ENCODE data around the gene GLI2.

The GLI2 gene

DNA sequence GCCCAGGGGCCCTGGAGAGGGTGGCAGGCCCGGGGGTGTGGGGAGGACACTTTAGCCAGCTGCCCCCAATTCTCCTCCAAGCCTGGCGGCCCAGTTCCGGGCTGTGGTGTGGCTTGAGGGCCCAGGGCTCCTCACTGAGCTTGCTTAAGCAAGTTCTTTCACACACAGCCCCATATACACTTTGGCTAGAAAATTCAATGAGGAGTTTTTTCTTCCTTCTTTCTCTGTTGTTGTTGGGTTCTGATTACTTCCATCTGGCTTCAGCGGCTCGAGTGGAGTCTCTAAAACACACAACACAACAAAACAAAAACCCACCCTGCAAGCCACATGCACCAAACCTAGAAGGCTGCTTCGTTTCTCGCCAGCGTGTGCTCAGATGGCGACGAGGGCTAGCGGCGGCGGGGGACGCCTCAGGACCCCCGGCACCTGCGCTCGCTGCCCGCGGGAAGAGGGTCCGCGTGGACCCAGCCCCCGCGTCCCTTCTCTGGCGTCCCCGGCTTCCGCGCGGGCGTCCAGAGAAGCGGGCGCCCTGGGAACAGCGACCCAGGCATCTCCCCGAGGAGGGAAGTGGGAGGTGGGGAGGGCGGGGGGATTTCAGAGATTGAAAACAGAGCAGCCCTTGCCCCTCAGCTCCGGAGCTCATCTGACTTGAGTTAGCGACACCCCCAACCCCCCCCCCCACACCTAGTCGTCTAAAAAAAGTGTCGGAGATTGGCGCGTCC, 577 bp upstream of the GLI2 start:
- no peak for DNase-seq (ENCODE audit: insufficient read length, low spot score)
- FAIRE-seq = no peak
- TF ChIP-seq POLR2AphosphoS5 (IDR thresholded peaks at IDR 0.05; ENCODE audit: low read depth, low read length) (no peak), POLR2A (IDR thresholded peaks at IDR 0.05; ENCODE audit: low read depth, low read length) (no peak), SPI1 (IDR thresholded peaks at IDR 0.05; ENCODE audit: low read depth, low read length) (no peak), TAF1 (IDR thresholded peaks at IDR 0.05; ENCODE audit: low read depth, low read length) (no peak), POU2F2 (IDR thresholded peaks at IDR 0.05; ENCODE audit: low read depth, low read length) (no peak), PAX5 (IDR thresholded peaks at IDR 0.05; ENCODE audit: insufficient read depth, low read length, severe bottlenecking) (no peak)

DNA sequence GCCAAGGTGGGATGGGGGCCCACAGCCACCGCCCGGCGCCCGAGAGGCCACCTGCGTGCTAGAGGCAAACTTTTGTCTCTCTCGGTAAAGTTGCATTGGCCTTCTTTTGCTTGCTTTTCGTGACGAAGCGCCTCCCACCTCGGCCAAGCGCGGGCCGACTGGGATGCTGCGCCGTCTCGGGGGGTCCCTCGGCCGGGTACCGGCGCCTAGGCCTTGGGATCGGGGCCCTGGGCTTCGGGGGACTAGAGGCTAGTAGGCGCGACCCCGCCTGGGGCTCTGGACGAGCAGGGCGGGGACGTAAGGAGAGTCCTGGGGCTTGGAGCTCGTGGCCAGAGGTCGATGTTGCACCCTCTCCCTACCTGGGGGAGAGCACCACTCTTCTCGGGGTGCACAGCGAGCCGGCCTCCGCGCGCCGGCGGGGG, 545 bp downstream of the GLI2 start:
- FAIRE-seq = no peak
- TF ChIP-seq PAX5 (IDR thresholded peaks at IDR 0.05; ENCODE audit: insufficient read depth, low read length, severe bottlenecking) (no peak), POLR2A (IDR thresholded peaks at IDR 0.05; ENCODE audit: low read depth, low read length) (no peak), SPI1 (IDR thresholded peaks at IDR 0.05; ENCODE audit: low read depth, low read length) (no peak), POU2F2 (IDR thresholded peaks at IDR 0.05; ENCODE audit: low read depth, low read length) (no peak), POLR2AphosphoS5 (IDR thresholded peaks at IDR 0.05; ENCODE audit: low read depth, low read length) (no peak), TAF1 (IDR thresholded peaks at IDR 0.05; ENCODE audit: low read depth, low read length) (no peak)

DNA sequence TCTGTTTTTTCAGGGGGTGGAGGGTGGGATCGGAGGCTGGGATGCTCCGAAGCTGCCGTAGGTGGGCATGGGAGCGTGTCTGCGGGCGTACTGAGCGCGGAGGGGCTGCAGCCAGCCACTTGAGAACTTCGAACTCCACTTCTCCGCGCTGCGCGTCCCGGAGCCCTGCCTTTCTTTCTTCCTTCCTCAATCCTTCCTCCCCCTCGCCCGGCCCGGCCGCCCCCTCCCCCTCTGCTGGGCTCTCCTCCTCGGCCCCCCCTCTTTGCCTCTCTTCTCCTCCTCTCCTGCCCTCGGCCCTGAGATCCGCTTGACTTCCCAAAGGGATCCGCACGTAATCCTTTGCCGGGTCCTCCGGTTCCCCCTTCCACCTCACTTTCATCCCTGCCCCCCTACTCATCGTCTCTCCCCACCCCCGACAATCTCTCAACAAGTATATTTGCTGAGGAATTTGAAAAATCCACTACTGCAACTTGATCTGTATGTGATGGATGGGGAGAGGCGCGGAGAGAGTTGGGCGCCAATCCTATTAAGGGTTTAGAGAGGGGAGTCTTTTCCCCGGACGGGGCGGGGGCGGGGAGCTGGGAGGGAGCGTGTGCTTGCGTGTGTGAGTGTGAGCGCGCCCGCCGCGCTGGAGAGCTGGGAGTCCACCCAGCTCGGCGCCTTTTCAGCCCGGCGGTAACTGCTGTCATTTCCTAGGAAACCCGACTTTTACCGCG, 1.1 kb downstream of the GLI2 start:
- TF ChIP-seq POLR2A (IDR thresholded peaks at IDR 0.05; ENCODE audit: low read depth, low read length) (no peak), SPI1 (IDR thresholded peaks at IDR 0.05; ENCODE audit: low read depth, low read length) (no peak), POU2F2 (IDR thresholded peaks at IDR 0.05; ENCODE audit: low read depth, low read length) (no peak), PAX5 (IDR thresholded peaks at IDR 0.05; ENCODE audit: insufficient read depth, low read length, severe bottlenecking) (no peak), POLR2AphosphoS5 (IDR thresholded peaks at IDR 0.05; ENCODE audit: low read depth, low read length) (no peak), TAF1 (IDR thresholded peaks at IDR 0.05; ENCODE audit: low read depth, low read length) (no peak)
- FAIRE-seq (no peak), DNase-seq (ENCODE audit: insufficient read length, low spot score) (no peak)

More for the DNA sequence above, 545 bp downstream of the GLI2 start:
- no peak for DNase-seq (ENCODE audit: insufficient read length, low spot score)

DNA sequence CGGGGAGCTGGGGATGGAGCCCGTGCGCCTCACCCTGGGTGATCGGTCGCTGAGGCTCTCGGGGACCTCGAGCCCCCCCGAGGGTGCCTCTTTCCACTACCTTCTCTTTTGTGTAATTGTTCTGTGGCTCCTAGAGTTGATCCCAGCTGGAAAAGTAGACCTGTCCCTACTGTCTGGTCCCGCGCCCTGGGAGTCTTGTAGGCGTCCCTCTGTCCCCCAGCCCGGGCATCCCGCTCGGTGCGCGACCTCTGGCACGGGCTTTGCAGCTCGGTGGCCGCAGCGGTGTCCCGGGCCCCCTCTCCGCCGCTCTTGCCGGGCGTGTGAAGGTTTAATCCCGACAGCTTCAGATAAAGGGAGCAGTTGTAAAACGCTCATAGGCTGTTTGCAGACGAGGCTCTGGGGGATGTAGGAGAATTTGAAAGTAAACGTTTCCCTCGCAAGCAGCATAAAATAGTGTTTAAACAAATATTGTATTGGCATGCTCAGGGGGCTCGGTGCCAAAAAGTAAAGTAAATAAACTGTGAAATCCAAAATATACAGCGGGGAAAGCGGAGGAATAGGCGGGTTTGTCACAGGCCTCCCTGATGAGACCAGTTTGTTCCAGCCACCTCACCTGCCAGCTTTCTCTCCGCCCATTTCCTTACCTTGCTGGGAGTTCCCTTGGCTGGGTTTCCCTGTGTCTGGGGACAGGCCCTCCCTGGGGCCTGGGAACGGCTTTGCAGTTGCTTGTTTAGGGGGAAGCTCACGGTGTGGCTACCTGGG, 1.9 kb downstream of the GLI2 start:
- TF ChIP-seq PAX5 (IDR thresholded peaks at IDR 0.05; ENCODE audit: insufficient read depth, low read length, severe bottlenecking) = no peak
- no peak for TF ChIP-seq SPI1 (IDR thresholded peaks at IDR 0.05; ENCODE audit: low read depth, low read length)
- no peak for TF ChIP-seq POU2F2 (IDR thresholded peaks at IDR 0.05; ENCODE audit: low read depth, low read length)
- TF ChIP-seq POLR2A (IDR thresholded peaks at IDR 0.05; ENCODE audit: low read depth, low read length) = no peak
- no peak for TF ChIP-seq POLR2AphosphoS5 (IDR thresholded peaks at IDR 0.05; ENCODE audit: low read depth, low read length)
- FAIRE-seq = no peak
- DNase-seq (ENCODE audit: insufficient read length, low spot score) = no peak

DNA sequence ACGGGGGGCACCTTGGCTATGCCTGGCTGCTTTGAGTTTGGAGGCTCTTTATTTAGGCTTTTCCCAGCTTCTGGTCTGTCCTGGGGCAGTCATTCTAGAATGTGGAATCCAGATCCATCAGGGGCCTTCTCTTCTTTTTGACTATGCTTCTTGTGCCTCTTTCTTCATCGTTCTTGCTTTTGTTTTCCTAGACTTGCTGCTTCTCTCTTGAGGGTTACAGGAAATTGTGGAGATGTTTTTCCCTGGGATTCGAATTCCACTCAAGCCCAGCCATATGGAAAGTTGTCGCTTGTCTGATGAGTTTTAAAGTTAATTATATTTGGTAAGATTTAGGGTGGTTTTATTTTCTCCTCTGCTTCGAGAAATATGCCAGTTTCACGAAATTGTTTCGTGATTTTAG, 2.4 kb downstream of the GLI2 start:
- FAIRE-seq (no peak), DNase-seq (ENCODE audit: insufficient read length, low spot score) (no peak)
- TF ChIP-seq SPI1 (IDR thresholded peaks at IDR 0.05; ENCODE audit: low read depth, low read length) (no peak), POLR2A (IDR thresholded peaks at IDR 0.05; ENCODE audit: low read depth, low read length) (no peak), TAF1 (IDR thresholded peaks at IDR 0.05; ENCODE audit: low read depth, low read length) (no peak), PAX5 (IDR thresholded peaks at IDR 0.05; ENCODE audit: insufficient read depth, low read length, severe bottlenecking) (no peak), POLR2AphosphoS5 (IDR thresholded peaks at IDR 0.05; ENCODE audit: low read depth, low read length) (no peak), POU2F2 (IDR thresholded peaks at IDR 0.05; ENCODE audit: low read depth, low read length) (no peak)

DNA sequence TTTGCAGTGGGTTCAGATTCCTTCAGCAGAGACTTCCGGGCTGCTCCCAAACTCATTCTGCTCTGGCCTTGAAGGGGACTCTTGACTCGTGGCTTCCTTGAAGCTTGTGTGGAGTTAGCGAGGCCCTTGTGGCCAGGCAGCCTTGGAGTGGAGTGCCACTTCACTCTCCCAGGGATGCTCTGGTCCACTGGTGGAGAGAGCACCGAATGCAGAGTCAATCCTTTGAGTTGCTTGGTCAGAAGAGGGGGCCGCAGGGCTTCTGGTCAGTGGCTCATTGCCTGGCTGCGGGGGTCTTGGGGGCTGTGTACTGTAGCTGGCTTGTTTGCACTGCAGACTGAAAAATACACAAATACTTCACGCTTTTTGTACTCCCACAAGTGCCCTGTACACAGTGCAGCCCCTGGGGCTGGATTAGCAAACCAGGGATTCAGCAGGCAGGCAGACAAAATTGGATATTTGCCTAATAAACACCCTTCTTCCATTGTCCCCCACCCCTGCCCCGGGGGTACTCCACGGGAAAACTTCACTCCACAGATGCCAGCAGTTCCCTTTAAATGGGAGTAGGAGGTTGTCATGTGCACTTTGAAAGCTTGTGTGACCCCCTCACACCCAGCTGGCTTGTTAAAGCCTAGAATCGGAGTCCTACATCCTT, 3.2 kb downstream of the GLI2 start:
- DNase-seq (ENCODE audit: insufficient read length, low spot score) = no peak
- FAIRE-seq = no peak
- TF ChIP-seq POLR2AphosphoS5 (IDR thresholded peaks at IDR 0.05; ENCODE audit: low read depth, low read length) (no peak), POLR2A (IDR thresholded peaks at IDR 0.05; ENCODE audit: low read depth, low read length) (no peak), POU2F2 (IDR thresholded peaks at IDR 0.05; ENCODE audit: low read depth, low read length) (no peak), PAX5 (IDR thresholded peaks at IDR 0.05; ENCODE audit: insufficient read depth, low read length, severe bottlenecking) (no peak), TAF1 (IDR thresholded peaks at IDR 0.05; ENCODE audit: low read depth, low read length) (no peak), SPI1 (IDR thresholded peaks at IDR 0.05; ENCODE audit: low read depth, low read length) (no peak)

DNA sequence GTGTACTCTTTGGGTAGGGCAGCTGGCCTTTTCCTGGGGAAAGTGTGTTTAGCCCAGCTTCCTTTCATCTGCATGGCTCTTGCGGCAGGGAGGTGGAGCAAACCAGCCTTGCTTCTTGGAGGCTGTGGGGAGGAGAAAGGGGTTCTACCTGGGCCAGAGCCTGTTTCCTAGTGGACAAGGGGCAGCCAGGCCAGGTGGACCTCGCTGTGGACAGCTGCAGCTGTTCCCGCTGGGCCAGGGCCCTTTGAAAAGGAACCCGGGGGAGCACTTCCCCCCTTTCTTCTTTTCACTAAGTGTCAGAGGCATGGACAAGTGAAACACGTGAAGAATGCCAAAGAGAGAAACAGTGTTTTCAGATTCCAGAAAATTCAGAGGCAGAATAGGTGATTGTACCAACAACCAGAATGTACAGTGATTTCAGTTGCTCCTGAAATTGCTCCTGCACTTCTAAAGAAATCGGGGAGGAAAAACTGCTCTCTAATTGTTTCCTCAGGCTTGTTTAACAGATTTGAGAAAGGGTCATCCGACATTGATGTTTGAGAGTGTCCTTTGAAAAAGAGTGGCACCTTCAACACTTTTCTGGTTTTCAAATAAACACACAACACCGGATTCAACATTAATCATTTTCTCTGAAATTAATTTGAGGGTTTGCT, 3.9 kb downstream of the GLI2 start:
- DNase-seq (ENCODE audit: insufficient read length, low spot score) = no peak
- FAIRE-seq = no peak
- no peak for TF ChIP-seq PAX5 (IDR thresholded peaks at IDR 0.05; ENCODE audit: insufficient read depth, low read length, severe bottlenecking)
- no peak for TF ChIP-seq POLR2AphosphoS5 (IDR thresholded peaks at IDR 0.05; ENCODE audit: low read depth, low read length)
- TF ChIP-seq POU2F2 (IDR thresholded peaks at IDR 0.05; ENCODE audit: low read depth, low read length) = no peak
- no peak for TF ChIP-seq TAF1 (IDR thresholded peaks at IDR 0.05; ENCODE audit: low read depth, low read length)
- no peak for TF ChIP-seq SPI1 (IDR thresholded peaks at IDR 0.05; ENCODE audit: low read depth, low read length)
- no peak for TF ChIP-seq POLR2A (IDR thresholded peaks at IDR 0.05; ENCODE audit: low read depth, low read length)

DNA sequence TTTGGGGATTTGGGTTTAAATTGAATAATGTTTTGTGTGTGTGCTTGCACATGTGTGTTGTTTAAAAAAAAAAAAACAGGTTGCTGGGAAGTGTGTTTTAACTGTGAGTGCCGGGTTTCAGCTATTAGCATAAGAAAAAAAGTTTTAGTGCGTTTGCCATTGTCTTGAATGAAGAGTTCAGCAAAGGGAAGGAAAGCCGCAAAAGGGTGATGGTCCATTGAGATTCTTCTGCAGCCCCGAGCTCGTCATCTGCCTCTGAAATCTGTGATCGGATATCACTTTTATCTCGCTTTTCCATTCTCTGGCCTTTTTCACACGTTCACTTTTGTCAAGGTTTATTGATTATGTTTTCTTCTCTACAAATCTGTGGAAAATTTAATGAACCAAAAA, 4.7 kb downstream of the GLI2 start:
- FAIRE-seq = no peak
- no peak for DNase-seq (ENCODE audit: insufficient read length, low spot score)
- TF ChIP-seq TAF1 (IDR thresholded peaks at IDR 0.05; ENCODE audit: low read depth, low read length) = no peak
- TF ChIP-seq POLR2A (IDR thresholded peaks at IDR 0.05; ENCODE audit: low read depth, low read length) = no peak
- no peak for TF ChIP-seq POLR2AphosphoS5 (IDR thresholded peaks at IDR 0.05; ENCODE audit: low read depth, low read length)
- no peak for TF ChIP-seq POU2F2 (IDR thresholded peaks at IDR 0.05; ENCODE audit: low read depth, low read length)
- no peak for TF ChIP-seq PAX5 (IDR thresholded peaks at IDR 0.05; ENCODE audit: insufficient read depth, low read length, severe bottlenecking)
- no peak for TF ChIP-seq SPI1 (IDR thresholded peaks at IDR 0.05; ENCODE audit: low read depth, low read length)
